Left lung (tissue), 10 donors: Measurements from ENCODE around the gene OSBP2. TPM values are rescaled to one million over a fixed set of nuclear protein-coding genes. Genes with fewer than 3 reads are reported as not detected.

Experiments used
- ATAC-seq: fragments of 200-7000 bp; cut with Tn5 transposase; one replicate; pipeline ENCODE4 v1.9.1; 2020; ENCODE audit warnings: moderate library complexity
- DNase-seq, 4 donors: peaks; one replicate each; pipeline ENCODE4 v3.0.0-alpha.2; 2013 to 2020
- H3K27ac ChIP-seq, 2 donors: fragments of 200-600 bp; sonication (generic) in 1 of 2; one replicate each; pipeline versions ENCODE4 v1.5.0 to v1.8.0; 2020 to 2021
- H3K27me3 ChIP-seq, 2 donors: fragments of 200-600 bp; sonication (generic) in 1 of 2; one replicate each; pipeline versions ENCODE4 v1.5.0 to v1.8.0; 2020 to 2021
- H3K36me3 ChIP-seq, 2 donors: fragments of 200-600 bp; sonication (generic) in 1 of 2; one replicate each; pipeline versions ENCODE4 v1.5.0 to v1.8.0; 2020 to 2021
- H3K4me1 ChIP-seq, 2 donors: fragments of 200-600 bp; one replicate each; pipeline ENCODE4 v1.8.0; 2021
- H3K4me3 ChIP-seq, 2 donors: fragments of 200-600 bp; sonication (generic) in 1 of 2; one replicate each; pipeline versions ENCODE4 v1.5.0 to v1.8.0; 2020 to 2021; ENCODE audit warnings: mild to moderate bottlenecking in 1 of 2
- H3K9me3 ChIP-seq, 2 donors: fragments of 200-600 bp; sonication (generic) in 1 of 2; one replicate each; pipeline versions ENCODE4 v1.5.0 to v1.8.0; 2020 to 2021
- CTCF ChIP-seq, 2 donors: fragments of 200-600 bp; sonication (generic) in 1 of 2; IDR thresholded peaks; one replicate each; pipeline versions ENCODE4 v1.5.0 to v1.8.0; 2021; ENCODE audit warnings: antibody characterized with exemption in 2 of 2
- intact Hi-C, 2 donors: fragments of 100-400 bp; cut with DNase I; formaldehyde crosslinking; loops; one replicate each; pipeline versions ENCODE4 v1.11.2 to v1.14.2; 2022
- polyA plus RNA-seq, 6 donors: library from polyadenylated mRNA; unstranded; fragments of 120-200 nt; gene quantifications; one replicate each; pipeline ENCODE4 v1.2.1, GENCODE V29; 2013; ENCODE audit not compliant: insufficient read length in 6 of 6
- total RNA-seq, 2 donors: library from RNA; stranded (reverse); fragmentation: NEBNext Ultra II Directional; extraction: Animal tissue kit (Norgen Biotek cat#: 25700); gene quantifications; one replicate each; pipeline ENCODE4 v1.2.1, GENCODE V29; 2021
- donor health status: DM: no; HTN: yes; CAD: no.
- donor health status: DM: no; HTN: no; CAD: no.

Gene OSBP2
- total and polyA plus RNA-seq, 8 donors: 4.0 to 21.0 (median 15.8) TPM

DNA sequence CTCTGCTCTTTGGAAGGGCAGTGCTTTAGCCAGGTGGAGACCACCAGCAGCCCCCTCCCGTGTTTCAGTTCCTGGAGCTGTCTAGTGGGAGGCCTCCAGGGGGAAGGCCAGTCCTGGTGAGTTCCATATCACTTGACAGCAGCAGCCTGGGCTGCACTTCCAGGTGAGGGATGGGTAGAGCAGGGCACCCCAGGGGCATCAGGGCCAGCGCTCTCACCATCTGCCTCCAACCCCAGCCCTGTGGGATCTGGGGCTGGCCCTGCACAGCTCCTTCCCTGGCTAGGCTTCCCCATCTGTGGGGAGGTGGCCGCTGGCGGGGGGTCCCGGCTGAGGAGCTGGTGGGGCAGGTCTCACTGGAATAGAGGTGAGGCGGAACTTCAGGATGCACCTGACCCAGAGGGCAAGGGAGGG, 213.4 kb downstream of the OSBP2 start:
- H3K4me1 ChIP-seq: no peaks in the 10 kb centered on the region
- H3K27ac ChIP-seq: no peak overlapping the region
- DNase-seq: no peak
- intact Hi-C loops: no loop called here
- H3K27me3 ChIP-seq: no peaks in the 10 kb centered on the region
- no peaks in the 10 kb centered on the region for H3K9me3 ChIP-seq
- TF ChIP-seq CTCF (IDR thresholded peaks at IDR 0.05): no peak
- no peak overlapping the region for H3K4me3 ChIP-seq
- peaks cover 0 to 23% of the 10 kb centered on the region in 2 donors for H3K36me3 ChIP-seq
- ATAC-seq: no peak

- Histone ChIP-seq H3K27ac (no peak overlapping the region), H3K4me3 (no peak overlapping the region), H3K4me1 (no peaks in the 10 kb centered on the region), H3K27me3 (no peaks in the 10 kb centered on the region), H3K9me3 (no peaks in the 10 kb centered on the region), H3K36me3 (peaks cover 0 to 13% of the 10 kb centered on the region in 2 donors)
- DNase-seq (no peak), ATAC-seq (no peak)
- intact Hi-C loops: no loop called here
- TF ChIP-seq CTCF (IDR thresholded peaks at IDR 0.05): no peak
Observed at GRCh38 chr22:30909306-30909705, 214.6 kb downstream of the OSBP2 start.

DNA sequence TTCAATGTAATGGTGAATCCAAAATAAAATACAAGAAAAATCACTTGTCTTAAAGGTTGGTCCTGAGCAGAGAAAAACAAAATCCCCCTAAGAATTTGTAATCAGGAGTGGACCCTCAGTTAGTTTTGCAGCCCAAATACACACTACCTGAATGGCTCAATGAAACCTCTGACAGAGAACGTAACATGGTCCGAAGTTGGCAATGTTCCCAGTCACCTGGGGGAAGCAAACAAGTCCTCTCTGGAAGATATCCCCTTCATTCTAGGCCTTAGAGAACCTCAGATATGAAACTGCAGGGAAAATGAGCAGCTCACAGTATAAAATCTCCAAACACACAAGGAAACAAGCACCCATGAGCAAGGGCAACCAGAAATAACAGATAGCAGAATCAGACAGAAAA, 215.7 kb downstream of the OSBP2 start:
- Histone ChIP-seq H3K36me3 (peaks cover 0 to 13% of the 10 kb centered on the region in 2 donors), H3K27me3 (no peaks in the 10 kb centered on the region), H3K27ac (no peak overlapping the region), H3K9me3 (peaks cover 0 to 6% of the 10 kb centered on the region in 2 donors), H3K4me1 (no peaks in the 10 kb centered on the region), H3K4me3 (no peak overlapping the region)
- ATAC-seq (no peak), DNase-seq (no peak)
- intact Hi-C loops: no loop called here
- no peak for TF ChIP-seq CTCF (IDR thresholded peaks at IDR 0.05)

DNA sequence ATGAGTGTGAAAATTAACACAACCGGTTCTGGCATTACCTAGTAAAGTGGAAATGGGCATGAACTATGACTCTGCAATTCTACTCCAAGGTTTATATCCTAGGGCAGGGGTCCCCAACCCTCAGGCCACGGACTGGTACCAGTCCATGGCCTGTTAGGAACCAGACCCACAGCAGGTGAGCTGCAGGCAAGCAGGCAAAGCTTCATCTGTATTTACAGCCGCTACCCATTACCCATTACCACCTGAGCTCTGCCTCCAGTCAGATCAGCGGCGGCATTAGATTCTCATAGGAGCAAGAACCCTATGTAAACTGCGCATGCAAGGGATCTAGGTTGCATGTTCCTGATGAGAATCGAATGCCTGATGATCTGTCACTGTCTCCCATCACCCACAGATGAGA, 224.1 kb downstream of the OSBP2 start:
- intact Hi-C loops: no loop called here
- TF ChIP-seq CTCF (IDR thresholded peaks at IDR 0.05): no peak

GRCh38 chr22:30919973-30920372, 225.3 kb downstream of the OSBP2 start:
- DNase-seq (no peak), ATAC-seq (no peak)
- no peaks in the 10 kb centered on the region for H3K27me3 ChIP-seq
- no peak overlapping the region for H3K27ac ChIP-seq
- peaks cover 3 to 20% of the 10 kb centered on the region in 2 donors for H3K4me1 ChIP-seq
- TF ChIP-seq CTCF (IDR thresholded peaks at IDR 0.05): no peak
- intact Hi-C loops: loop anchor here in 1 of 2 donors (10.0 kb wide), 1 partner anchor 285 kb away; the partner anchor contains the start of gene SLC35E4
- peaks cover 0 to 11% of the 10 kb centered on the region in 2 donors for H3K9me3 ChIP-seq
- no peak overlapping the region for H3K4me3 ChIP-seq
- peaks cover 0 to 11% of the 10 kb centered on the region in 2 donors for H3K36me3 ChIP-seq

More for the DNA sequence above, 224.1 kb downstream of the OSBP2 start:
- H3K36me3 ChIP-seq: no peaks in the 10 kb centered on the region
- DNase-seq (no peak), ATAC-seq (no peak)
- no peak overlapping the region for H3K4me3 ChIP-seq
- peaks cover 3 to 20% of the 10 kb centered on the region in 2 donors for H3K4me1 ChIP-seq
- no peaks in the 10 kb centered on the region for H3K27me3 ChIP-seq
- H3K9me3 ChIP-seq: peaks cover 0 to 13% of the 10 kb centered on the region in 2 donors
- no peak overlapping the region for H3K27ac ChIP-seq
